Islet of Langerhans (tissue), 1 donor: Measurements from ENCODE around the gene THEMIS.
"Not testable (repeated sequence)": the region's sequence is repeated elsewhere in the genome, so short reads cannot be mapped to it uniquely, and the experiment has no call there.

Source experiments
- FAIRE-seq: peaks from one replicate; lab custom pipeline; 2011; peaks lifted over from hg19 to GRCh38; lab: Jason Lieb, UNC

The THEMIS gene

GRCh38 chr6:127900935-127901334 lies at the start of gene THEMIS:
Gene THEMIS, minus strand, starts transcription at chr6:127901058. Its CDS starts 126 bp downstream, at chr6:127900932.
- no peak for FAIRE-seq

- FAIRE-seq = no peak
Observed at GRCh38 chr6:127949251-127949650, 48.4 kb upstream of the THEMIS start.

GRCh38 chr6:127946388-127946787 lies 45.5 kb upstream of the THEMIS start:
- no peak for FAIRE-seq

- FAIRE-seq = no peak
Observed at GRCh38 chr6:127945434-127946097, 44.7 kb upstream of the THEMIS start.

- no peak for FAIRE-seq
Observed at GRCh38 chr6:127941228-127941627, 40.4 kb upstream of the THEMIS start.

GRCh38 chr6:127939442-127940066 lies 38.7 kb upstream of the THEMIS start:
- FAIRE-seq = peak; percentile 91

- FAIRE-seq = peak; percentile 91
Observed at GRCh38 chr6:127938701-127939100, 37.8 kb upstream of the THEMIS start.

- FAIRE-seq = no peak
Observed at GRCh38 chr6:127937747-127938146, 36.9 kb upstream of the THEMIS start.

- no peak for FAIRE-seq
Observed at GRCh38 chr6:127937102-127937501, 36.2 kb upstream of the THEMIS start.

- no peak for FAIRE-seq
Observed at GRCh38 chr6:127934956-127935355, 34.1 kb upstream of the THEMIS start.

GRCh38 chr6:127933852-127934840 lies 33.3 kb upstream of the THEMIS start:
- no peak for FAIRE-seq

- no peak for FAIRE-seq
Observed at GRCh38 chr6:127933137-127933536, 32.3 kb upstream of the THEMIS start.

- FAIRE-seq = no peak
Observed at GRCh38 chr6:127932708-127933107, 31.9 kb upstream of the THEMIS start.

- not testable (repeated sequence) for FAIRE-seq
Observed at GRCh38 chr6:127926441-127926840, 25.6 kb upstream of the THEMIS start.

GRCh38 chr6:127924440-127924839 lies 23.6 kb upstream of the THEMIS start:
- FAIRE-seq = no peak

GRCh38 chr6:127924031-127924430 lies 23.2 kb upstream of the THEMIS start:
- no peak for FAIRE-seq

GRCh38 chr6:127923135-127923534 lies 22.3 kb upstream of the THEMIS start:
- FAIRE-seq = no peak

GRCh38 chr6:127921982-127922381 lies 21.1 kb upstream of the THEMIS start:
- no peak for FAIRE-seq

- no peak for FAIRE-seq
Observed at GRCh38 chr6:127920804-127921203, 19.9 kb upstream of the THEMIS start.

GRCh38 chr6:127918506-127919427 lies 17.9 kb upstream of the THEMIS start:
- no peak for FAIRE-seq

GRCh38 chr6:127917766-127918165 lies 16.9 kb upstream of the THEMIS start:
- FAIRE-seq = no peak

GRCh38 chr6:127914240-127914639 lies 13.4 kb upstream of the THEMIS start:
- FAIRE-seq = no peak
